NCI-H2196 (cell line): Measurements from ENCODE around the gene FPR2.
"Not testable (repeated sequence)": the region's sequence is repeated elsewhere in the genome, so short reads cannot be mapped to it uniquely, and the experiment has no call there.

Source experiments
- DNase-seq: peaks from one replicate; lab custom pipeline; 2025; ENCODE audit not compliant: unreplicated experiment; lab: John Stamatoyannopoulos, UW

Gene FPR2

DNA sequence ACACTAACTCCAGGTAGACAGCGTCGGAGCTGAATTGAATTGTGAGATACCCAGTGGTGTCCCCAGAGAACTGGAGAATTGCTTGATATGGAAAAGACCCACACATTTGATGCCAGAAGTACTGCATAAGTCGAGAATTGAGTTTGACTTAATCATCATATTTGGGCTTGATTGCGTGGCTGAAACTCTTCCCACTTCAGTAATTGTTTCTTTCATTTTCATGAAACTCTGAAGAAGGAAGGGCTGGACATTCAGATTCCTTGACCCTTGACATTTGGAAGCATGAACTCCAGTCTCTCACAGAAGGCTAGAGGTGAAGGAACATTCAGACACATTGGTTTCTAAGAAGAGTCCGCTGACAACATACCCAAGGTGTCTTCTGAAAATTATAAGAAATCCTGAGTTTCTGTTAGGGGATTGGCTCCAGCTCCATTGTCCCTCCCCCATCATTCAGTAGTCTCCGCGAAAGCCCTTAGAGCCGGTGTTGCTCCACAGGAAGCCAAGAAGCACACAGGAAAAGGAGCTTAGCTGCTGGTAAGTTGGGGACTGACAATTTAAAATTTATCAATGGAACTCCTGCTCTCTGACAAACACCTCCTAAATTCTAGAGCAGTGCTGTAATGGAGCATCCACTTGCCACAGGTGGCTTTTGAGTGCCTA is at the start of gene FPR2:
FPR2 (plus strand) TSS at position 484 of the 660 bp plus-strand sequence. CDS start 7,479 bp downstream, outside the sequence.
- no peak for DNase-seq

DNA sequence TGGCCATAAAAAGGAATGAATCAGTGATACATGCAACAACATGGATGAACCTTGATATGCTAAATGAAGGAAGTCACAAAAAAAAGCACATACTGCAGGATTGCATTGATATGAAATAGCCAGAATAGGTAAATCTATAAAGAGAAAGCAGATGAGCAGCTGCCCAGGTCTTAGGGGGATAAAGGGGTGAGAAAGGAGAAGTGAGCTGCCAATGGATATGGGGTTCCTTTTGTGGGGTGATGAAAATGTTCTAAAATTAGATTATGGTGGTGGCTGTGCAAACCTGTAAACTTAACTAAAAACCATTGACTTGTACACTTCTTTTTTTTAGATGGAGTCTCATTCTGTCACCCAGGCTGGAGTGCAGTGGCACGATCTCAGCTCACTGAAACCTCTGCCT is 49.3 kb upstream of the FPR2 start:
- no peak for DNase-seq

GRCh38 chr19:51712461-51713081 is 48.4 kb upstream of the FPR2 start:
- peak; percentile 39 for DNase-seq

DNA sequence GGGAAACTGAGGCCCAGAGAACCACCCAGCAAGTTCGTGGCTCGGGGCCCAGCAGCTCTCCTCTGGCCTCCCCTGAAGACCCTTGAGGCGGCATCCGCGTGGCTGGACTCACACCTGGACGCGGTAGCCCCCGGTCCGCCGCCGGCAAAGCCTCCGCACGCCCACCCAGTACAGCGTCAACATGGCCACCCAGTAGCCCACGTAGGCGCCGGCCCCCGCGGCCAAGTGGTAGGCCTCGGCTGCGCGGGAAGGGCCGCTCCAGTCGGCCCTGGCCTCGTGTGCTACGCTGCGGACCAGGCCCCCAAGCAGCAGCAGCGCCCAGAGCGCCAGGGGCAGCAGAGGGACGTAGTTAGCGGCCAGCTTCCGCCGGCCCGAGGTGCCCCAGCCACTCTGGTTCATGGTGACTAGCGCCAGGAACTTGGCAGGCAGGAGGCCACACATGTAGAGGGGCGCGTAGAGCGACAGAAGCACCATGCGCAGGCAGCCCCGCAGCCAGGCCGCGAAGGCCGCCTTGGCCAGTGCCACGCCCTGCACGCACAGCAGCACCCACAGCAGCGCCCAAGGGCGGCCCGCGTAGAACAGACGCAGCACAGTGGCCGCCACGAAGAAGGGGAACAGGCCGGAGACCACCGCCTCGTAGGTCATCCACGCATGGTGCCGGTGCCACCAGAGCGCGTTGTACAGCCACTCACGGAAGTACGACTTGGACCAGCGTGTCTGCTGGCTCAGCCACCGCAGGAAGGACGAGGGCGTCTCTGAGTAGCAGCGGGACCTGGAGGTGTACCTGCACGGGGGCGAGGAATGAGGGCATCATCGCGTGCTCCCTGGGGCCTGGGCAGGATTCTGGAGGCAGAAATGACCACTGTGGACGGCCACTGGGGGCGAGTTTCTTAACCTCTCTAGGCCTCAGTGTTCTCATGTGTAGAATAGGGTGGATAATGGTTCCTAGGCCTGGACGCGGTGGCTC is 47.4 kb upstream of the FPR2 start:
- no peak for DNase-seq

GRCh38 chr19:51714848-51715247 is 46.1 kb upstream of the FPR2 start:
- DNase-seq, result no peak

- no peak for DNase-seq
Observed at GRCh38 chr19:51715850-51716249, 45.1 kb upstream of the FPR2 start.

DNA sequence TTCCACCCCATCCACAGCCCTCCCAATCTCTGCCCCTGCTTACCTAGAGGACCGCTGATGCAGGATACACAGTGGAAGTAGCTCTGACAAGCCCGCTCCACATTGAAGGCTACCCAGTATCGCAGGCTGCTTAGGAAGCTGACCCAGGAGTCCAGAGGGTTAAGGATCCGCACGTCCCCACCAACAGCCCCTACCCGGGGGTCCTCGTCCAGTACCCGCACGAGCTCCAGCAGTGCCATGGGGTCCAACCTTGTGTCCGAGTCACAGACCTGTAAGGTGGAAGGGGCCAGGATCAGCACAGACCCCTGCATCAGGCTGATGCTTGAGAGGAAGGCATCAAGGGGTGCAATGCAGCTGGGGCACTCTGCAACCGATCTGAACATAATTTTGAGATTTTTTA is 44.1 kb upstream of the FPR2 start:
- no peak for DNase-seq

- DNase-seq, result no peak
Observed at GRCh38 chr19:51719251-51719988, 41.6 kb upstream of the FPR2 start.

DNA sequence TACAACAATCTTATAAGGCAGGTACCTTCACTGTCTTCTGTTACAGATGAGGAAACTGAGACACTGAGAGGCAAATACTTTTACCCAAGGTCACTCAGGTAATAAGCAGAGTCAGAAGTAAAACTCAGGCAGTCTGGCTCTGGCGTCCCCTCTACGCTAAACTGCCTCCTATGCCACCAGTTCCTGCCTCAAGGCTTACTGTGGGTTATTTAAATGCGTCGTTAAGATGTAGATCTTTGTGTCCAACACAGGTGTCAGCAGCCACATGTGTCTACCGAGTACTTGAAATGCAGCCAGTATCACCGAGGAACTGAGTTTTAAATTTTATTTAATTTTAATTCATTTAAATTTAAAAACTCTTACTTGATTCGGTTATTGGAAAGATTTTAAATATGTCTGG is 39.1 kb upstream of the FPR2 start:
- no peak for DNase-seq

DNA sequence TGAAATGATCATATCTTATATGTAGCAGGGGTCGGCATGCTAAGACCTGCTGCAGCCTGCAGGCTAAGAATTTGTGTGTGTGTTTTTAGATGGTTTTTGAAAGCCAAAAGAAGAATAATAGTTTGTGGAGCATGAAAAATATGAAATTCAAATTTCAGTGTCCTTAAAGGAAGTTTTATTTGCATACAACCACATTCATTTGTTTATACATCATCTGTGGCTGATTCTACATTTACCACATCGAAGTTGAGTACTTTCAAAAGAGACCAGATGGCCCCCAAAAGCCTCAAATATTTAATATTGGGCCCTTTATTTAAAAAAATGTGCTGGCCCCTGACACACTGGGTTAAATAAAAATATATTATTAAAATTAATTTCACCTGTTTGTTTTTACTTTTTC is 38.5 kb upstream of the FPR2 start:
- DNase-seq, result no peak

DNA sequence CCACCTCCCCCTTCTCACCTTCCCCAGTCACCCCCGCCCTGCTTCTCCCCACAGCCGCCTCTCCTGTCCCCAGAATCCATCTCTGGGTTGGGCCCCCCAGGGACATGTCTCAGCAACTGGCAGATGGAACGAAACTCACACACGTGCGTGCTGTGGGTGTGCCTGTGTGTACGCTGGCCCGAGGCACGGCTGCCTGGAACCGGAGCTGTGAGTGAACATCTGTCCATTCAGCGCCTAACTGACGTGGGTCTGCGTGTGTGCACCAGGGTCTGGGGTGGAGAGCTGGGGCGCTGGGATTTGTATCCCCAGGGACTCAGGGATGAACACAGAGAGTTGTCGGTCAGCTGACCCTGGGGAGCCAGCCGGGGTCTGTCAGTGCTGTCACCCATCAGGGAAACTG is 36.4 kb upstream of the FPR2 start:
- no peak for DNase-seq

GRCh38 chr19:51726049-51726448 is 34.9 kb upstream of the FPR2 start:
- DNase-seq, result no peak

DNA sequence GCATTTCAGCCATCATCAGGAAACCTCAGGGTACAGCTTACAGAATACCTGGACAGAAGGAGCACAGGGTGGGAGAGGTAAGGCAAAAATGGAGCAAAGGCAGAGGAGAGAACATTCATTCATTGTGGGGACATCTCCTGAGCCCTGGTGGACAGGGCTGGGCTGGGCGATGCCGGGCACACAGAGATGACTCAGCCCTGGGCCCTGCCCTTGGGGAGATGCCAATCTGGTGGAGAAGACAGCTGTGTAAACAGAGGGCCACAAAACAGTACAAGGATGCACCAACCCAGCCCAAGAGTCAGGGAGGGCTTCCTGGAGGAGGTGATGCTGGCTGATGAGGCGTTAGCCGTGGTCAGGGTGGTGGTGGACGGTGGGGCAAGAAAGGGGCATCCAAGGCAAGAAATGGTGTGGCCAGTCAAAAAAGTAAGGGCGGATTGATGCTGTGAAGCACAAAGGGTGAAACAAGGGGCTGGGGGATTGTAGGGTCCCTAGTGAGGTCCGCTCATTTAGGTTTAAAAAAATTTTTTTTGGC is 33.6 kb upstream of the FPR2 start:
- no peak for DNase-seq

GRCh38 chr19:51729781-51730180 is 31.2 kb upstream of the FPR2 start:
- DNase-seq, result no peak

- no peak for DNase-seq
Observed at GRCh38 chr19:51733742-51734522, 27.0 kb upstream of the FPR2 start.

GRCh38 chr19:51735759-51736449 is 25.1 kb upstream of the FPR2 start:
- DNase-seq, result no peak

GRCh38 chr19:51737389-51737788 is 23.6 kb upstream of the FPR2 start:
- DNase-seq, result no peak

DNA sequence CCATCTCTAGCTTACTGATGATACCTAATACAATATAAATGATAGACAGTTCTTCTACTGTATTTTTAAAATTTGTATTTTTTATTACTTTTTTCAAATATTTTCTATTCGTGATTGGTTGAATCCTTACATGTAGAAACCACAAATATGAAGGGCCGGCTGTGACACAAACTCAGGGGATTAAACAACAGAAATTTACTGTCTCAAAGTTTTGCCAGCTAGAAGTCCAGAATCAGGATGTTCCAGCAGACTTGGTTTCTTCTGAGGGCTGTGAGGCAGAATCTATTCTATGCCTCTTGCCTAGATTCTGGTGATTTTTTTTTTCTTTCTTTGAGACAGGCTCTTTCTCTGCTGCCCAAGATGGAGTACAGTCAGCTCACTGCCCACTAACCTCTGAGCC is 23.1 kb upstream of the FPR2 start:
- no peak for DNase-seq

DNA sequence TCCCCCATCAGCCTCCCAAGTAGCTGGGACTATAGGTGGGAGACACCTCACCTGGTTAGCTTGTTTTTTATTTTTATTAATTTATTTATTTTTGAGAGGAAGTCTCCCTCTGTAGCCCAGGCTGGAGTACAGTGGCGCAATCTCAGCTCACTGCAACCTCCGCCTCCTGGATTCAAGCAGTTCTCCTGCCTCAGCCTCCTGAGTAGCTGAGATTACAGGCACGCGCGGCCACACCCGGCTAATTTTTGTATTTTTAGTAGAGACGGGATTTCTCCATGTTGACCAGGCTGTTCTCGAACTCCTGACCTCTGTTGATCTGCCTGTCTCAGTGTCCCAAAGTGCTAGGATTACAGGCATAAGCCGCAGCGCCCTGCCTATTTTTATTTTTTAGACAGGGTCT is 22.5 kb upstream of the FPR2 start:
- DNase-seq, result not testable (repeated sequence)
